Raji (cell line): Measurements from ENCODE around the gene BTBD9.

Experiments
- POLR2A ChIP-seq: IDR thresholded peaks from 2 replicates; pipeline ENCODE4 v1.6.1; 2011; ENCODE audit warnings: low read depth, low read length, control low read depth; ENCODE audit not compliant: insufficient read depth

BTBD9 gene

DNA sequence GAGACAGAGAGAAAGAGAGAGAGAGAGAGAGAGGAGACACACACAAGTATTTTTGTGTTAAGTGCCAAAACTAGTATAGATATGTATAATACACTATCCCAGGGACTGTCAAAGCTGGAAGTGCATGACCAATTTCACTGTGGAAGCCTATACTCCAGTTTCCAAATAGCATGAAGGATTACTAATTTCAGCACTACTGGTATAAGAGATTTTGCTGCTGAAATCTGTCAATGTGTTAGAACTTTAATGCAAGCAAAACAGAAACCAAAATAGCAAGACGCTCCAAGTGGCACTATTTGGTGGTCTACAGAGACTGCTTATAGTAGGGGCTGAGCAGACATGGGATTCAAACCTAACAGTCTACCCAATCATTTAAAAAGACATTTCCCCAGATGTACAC is 284.8 kb downstream of the BTBD9 start:
- no peak for TF ChIP-seq POLR2A

DNA sequence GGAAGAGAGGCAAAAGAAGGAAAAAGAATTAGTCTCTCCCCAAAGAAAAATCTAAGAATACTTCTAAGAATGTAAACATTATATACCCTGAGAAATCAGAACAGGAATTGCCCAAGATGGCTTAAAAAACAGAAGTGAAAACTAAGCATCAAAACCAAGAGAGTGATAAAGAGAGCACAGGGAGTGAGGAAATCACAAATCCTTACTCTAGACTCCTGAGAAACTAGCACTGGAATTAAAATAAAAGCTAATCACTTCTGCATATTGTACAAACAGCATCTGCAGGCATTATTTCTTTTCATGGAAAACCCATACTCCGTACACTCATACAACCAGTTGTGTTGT is 285.7 kb downstream of the BTBD9 start:
- no peak for TF ChIP-seq POLR2A

DNA sequence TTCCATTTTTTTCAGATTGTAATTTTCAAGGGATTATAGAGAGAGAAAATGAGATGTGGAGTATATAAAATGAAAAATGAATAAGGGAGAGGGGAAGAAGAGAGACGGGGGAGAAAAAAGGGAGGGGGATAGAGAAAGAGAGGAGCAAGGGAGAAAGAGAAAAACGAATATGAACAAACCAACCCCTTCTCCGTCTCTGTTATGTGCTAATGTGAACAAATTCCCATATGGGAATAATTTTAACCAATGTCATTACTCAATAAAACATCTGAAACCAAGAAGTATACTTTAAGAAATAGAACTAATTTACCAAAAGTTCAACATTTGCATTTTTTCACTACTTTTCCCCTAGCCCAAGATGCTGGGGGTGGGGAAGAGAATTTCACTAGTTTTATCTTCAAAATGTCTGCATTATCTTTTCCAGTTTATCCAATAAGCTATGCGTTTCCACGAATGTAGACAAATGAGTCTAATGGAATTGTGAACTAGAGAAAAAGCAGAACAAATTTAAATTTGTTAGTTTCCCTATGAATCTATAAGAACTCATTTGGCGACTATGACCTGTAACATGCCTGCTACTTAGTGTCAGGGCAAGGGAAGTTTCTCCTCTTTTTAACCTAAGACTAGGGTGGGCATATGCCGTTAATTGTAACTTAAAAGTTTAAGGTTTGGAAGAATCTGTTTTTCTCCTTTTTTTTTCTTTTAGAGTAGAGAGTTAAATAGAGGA is 286.3 kb downstream of the BTBD9 start:
- TF ChIP-seq POLR2A, result no peak

DNA sequence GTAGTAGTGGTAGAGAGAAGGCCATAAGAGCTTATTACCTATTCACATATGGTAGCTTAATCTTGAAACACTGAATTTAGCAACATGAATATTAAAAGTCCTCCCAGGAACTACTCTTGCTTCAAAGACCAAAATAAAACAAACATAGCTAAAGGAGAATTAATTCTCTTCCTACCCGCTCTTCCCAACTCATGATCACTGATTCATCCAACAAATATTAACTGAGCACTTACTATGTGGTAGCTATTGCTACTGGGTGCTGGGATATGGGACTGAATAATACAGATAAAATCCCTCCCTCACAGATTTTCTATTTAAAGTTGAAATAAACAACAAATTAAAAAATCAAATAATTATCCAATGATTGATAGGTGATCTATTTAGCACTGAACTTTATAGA is 287.1 kb downstream of the BTBD9 start:
- TF ChIP-seq POLR2A, result no peak

DNA sequence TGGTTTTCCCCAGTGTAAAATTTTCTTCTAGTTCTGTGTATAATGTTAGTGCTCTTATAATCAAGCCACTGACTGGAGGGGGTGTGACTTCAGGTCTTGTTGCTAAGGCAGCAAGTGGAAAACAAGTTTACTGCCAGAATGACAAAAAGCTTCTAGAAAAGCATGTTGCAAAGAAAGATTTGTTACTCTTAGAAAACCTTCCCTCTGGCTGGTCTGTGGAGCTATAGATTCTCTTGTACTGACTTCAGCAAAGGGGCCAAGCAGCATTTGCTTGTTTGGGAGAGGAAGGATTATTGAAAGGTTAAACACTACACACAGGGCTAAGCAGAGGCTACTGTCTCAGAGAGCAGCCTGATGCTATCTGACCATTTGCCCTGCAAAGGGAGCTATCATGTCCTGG is 288.8 kb downstream of the BTBD9 start:
- TF ChIP-seq POLR2A, result no peak

DNA sequence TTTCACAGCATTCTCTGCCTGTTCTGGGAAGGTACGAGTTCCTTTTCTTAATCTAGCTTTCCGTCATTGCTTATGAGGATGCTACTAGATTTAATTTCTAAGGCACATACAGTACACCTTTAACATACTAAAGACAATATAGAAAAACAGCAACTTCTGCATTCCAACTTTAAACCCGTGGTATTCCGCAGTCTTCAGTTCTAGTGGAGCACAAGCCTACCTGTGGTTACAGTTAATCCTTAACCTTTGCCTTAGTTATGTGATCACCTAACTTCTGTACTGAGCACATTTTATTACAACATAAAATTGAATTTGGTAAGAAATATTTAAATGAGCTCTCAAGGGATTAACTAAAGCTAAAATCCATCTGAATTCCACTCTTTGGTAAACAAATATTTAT is 289.5 kb downstream of the BTBD9 start:
- TF ChIP-seq POLR2A, result no peak

DNA sequence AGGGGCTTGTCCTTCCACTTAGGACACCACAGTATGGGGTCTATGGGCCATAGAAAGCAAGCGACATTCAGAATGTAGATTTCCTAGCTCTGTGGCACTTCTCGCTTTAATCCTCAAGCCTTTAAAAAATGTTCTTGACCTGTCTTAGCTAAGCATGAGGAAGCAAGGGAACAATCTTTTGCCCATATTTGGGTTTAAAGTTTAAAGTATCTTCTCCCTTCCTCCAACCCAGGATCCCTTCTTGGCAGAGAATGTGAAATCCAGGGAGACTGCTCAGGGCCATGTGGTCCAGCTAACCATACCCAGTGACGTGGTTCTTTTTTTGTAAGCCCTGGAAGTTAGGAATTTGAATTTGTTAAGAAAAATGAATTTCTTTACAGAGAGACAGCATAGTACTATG is 289.9 kb downstream of the BTBD9 start:
- TF ChIP-seq POLR2A, result no peak

DNA sequence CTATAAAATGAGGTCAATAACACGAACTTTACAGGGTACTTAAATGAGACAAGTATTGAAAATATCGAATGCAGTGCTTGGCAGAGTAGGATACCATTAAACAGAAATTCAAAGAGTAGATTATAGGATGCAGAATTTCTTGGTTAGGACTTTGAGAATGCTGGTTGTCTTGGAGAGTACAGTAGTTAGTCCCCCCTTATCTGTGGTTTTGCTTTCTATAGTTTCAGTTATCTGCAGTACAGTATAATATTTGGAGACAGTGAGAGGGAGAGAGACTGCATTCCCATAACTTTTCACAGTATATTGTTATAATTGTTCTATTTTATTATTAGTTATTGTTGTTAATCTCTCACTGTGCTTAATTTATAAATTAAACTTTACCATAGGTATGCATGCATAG is 290.5 kb downstream of the BTBD9 start:
- no peak for TF ChIP-seq POLR2A

DNA sequence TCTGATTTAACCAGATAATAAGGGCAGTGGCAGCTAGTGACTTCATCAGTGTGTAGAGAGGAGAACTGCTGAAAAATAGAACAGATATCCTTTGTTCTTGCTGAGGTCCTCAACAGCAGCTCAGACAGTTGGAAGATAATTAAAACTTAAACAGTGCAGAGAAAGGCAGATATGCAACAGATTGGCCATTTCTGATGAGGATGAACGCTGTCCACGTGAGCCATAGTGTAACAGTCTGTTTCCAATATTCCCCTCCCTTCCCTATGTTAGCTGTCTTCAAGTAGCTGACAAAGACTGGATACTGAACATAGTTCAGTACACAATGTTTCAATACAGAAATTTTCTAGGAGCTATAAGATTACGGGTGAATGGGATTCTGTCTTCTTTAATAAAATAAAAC is 291.4 kb downstream of the BTBD9 start:
- TF ChIP-seq POLR2A, result no peak

DNA sequence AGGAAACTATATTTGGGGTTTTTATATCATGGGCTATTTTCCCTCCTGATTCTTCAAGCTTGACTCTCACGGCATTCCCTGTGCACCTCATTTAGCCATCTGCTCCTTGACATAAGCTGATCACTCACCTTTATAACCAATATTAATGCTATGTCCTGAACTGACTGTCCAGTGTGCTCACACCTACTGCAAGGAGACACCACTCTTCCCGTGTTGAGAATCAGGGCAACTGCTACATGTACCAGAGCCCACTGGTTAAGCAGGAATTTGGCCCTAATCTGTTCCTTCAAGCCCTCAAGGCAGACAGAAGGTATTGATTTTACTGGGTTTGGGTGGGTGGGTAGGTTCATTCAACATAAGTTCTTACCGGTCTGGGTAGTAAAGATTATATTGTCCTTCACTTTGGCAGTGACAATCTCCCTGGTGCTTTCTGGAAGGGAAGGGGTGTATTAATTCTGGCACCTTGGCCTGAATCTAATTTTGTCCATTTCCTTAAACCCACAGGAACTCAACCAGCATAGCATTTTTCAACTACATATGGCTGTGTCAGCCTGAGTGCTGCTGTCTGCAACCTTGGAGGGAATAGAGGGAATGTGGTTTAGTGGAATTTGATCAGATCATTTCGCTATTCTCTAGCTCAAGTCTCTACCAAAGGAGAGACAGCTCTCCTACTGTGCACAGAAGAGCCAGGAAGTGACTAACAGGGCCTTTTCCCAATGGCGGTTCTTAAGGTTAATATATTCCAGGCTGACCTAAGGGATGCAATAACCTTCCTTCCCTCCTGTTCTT is 293.2 kb downstream of the BTBD9 start:
- no peak for TF ChIP-seq POLR2A

DNA sequence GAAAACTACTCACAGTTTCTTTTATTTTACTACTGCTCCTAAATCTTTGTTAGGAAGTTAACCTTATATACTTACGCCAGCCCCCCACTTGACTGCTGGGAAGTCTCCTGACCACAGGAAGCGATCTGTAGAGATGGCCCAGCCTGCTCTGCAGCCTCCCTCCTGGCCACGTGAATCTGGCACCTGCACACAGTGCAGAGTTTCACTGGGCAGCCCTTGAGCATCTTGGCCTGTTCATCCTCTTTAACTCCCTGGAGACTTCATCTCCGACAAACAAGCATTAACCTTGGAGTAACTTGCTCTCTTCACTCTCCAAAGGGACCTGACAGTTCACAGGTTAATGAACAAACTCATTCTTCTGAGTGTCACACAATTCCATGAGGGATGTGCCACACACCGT is 294.1 kb downstream of the BTBD9 start:
- TF ChIP-seq POLR2A, result no peak

DNA sequence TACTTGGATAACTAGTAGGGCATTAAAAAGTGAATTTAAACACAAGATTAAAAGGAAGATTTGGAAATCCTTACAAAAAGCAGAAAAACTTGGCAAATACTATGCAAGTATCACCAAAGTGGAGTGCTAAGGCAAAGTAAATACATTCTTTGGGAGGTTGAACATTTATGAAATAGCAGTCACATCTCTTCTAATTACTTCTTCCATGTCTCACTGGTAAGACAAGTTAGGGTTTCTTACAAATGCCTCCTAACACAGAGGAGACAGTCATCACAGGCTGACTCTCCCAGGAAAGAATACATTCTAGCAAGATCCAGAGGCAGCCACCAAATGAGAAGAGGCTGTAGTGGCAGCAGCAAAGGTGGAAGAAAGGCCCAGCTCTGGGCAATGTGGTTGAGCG is 298.2 kb downstream of the BTBD9 start:
- no peak for TF ChIP-seq POLR2A

DNA sequence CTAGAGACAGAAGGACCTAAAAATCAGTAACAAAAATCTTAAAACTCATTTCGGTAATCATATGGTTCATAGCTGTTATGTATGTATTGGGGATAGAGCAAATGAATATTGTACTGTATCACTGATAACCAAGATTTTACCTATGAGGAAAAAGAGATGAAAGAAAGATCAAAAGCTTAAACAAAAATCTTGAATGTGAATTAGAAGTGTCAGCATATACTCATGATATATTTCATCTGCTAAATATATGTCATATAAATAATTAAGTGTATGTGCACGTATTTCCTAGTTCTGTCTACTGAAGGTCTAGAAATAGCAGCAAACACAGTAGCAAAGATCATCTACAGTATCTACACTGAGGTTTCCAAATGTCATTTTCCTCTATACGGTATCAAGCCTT is 299.8 kb downstream of the BTBD9 start:
- no peak for TF ChIP-seq POLR2A

DNA sequence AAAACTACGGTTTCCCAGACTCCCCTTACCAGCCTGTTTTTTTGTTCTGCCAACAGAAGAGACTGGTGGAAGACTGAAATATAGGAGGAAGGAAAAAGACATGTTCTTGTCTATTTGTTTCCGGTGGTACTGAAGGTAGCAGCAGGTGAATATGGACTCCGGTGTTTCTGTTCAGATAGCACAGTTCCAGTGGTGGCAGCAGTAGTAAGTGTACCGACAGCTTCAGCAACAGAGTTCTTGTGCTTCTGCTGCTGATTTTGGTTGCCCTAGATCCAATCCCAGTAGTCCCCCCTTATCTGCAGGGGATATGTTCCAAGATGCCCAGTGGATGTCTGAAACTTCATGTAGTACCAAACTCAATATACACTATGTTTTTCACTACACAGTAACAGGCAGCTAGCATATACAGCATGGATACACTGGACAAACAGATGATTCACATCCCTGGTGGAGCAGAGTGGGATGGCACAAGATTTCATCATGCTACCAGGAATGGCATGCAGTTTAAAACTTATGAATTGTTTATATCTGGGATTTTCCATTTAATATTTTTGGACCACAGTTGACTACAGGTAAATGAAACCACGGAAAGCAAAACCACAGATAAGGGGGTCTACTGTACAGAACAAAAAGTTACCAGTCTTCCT is 301.8 kb downstream of the BTBD9 start:
- TF ChIP-seq POLR2A, result no peak

DNA sequence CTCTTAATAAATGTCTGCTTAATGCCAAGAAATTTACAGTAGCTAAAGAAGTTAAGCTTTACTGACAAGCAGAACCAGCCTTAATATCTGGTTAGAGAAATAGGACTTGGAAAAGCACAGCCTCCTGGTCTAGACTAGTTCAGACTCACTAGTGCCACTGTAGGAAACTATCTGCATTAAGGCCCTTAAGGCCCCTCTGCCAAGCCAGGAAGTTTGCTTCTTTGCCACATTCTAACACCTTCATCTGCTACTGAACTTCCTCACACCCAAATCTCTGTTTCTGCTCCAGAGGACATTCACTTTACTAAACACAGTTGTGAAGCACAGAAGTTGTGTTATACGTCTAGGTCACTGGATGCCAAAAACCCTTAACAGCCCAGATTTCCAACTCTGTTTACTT is 302.8 kb downstream of the BTBD9 start:
- TF ChIP-seq POLR2A, result no peak

DNA sequence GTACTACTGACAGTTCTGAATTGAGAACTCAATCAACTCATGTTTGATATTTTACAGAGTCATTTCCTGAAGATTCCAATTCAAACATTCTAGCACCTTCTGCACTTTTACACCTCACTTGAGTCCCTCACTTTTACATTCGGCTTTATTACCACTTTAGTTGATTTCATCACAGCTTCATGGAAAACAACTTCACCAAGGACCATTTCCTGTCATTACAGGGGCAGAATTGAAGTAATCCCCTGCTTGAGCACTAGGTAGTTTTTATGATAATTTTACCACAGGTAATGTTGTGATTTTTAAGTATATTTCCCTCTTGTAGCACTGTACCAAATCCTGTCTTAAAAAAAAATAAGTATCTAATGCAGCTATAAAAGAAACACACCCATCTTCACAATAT is 312.9 kb downstream of the BTBD9 start:
- TF ChIP-seq POLR2A, result no peak
